IMR-90 (cell line): ENCODE data around the gene PLCL1. TPM values are rescaled to one million over a fixed set of nuclear protein-coding genes. Genes with fewer than 3 reads are reported as not detected.

ENCODE experiments used
- ATAC-seq: fragments of 200-7000 bp; cut with Tn5 transposase; 2 replicates; pipeline ENCODE4 v1.9.1; 2020; ENCODE audit warnings: low read depth, mild to moderate bottlenecking, moderate library complexity
- BruUV-seq: library from RNA; stranded (reverse); fragments of 400-500 nt; replicated peaks from 2 replicates; lab custom pipeline; 2021; lab: Mats Ljungman, UMichigan
- CTCF ChIA-PET: fragments of 300-600 bp; formaldehyde crosslinking; extraction: SDS; loops from one replicate; lab custom pipeline; 2021; ENCODE audit warnings: antibody characterized with exemption; lab: Yijun Ruan, JAX
- POLR2A ChIA-PET: fragments of 300-600 bp; sonication (Branson Sonifier 250); formaldehyde crosslinking; loops from one replicate; lab custom pipeline; 2022; ENCODE audit warnings: antibody characterized with exemption; ENCODE audit not compliant: unreplicated experiment; lab: Charles Lee
- DNase-seq: peaks from one replicate; pipeline ENCODE4 v3.0.0; 2013
- H2AFZ ChIP-seq: replicated peaks from 2 replicates; pipeline ENCODE3; 2013; ENCODE audit warnings: low read length, mild to moderate bottlenecking; ENCODE audit not compliant: poor library complexity
- H2AK5ac ChIP-seq: 2 replicates; pipeline ENCODE4 v1.6.1; 2013; ENCODE audit warnings: low read depth, low read length, inconsistent platforms
- H2AK9ac ChIP-seq: replicated peaks from 2 replicates; pipeline ENCODE3; 2013; ENCODE audit warnings: mild to moderate bottlenecking, low read depth, low read length, moderate library complexity; ENCODE audit not compliant: poor library complexity
- H2BK120ac ChIP-seq: 2 replicates; pipeline ENCODE4 v1.6.1; 2013; ENCODE audit warnings: low read depth, low read length, inconsistent platforms
- H2BK15ac ChIP-seq: 3 replicates; pipeline ENCODE4 v1.6.1; 2013; ENCODE audit warnings: low read depth, low read length, inconsistent platforms
- H2BK20ac ChIP-seq: 2 replicates; pipeline ENCODE4 v1.6.1; 2013; ENCODE audit warnings: low read depth, mild to moderate bottlenecking, inconsistent platforms, low read length, moderate library complexity
- H2BK5ac ChIP-seq: 2 replicates; pipeline ENCODE4 v1.6.1; 2013; ENCODE audit warnings: mild to moderate bottlenecking, low read depth, low read length, inconsistent platforms; ENCODE audit not compliant: poor library complexity, severe bottlenecking
- H3K14ac ChIP-seq: replicated peaks from 2 replicates; pipeline ENCODE4 v1.6.1; 2013; ENCODE audit warnings: low read depth, low read length, inconsistent platforms
- H3K18ac ChIP-seq: 2 replicates; pipeline ENCODE4 v1.6.1; 2013; ENCODE audit warnings: low read depth, low read length, control low read depth
- H3K23ac ChIP-seq: 2 replicates; pipeline ENCODE4 v1.6.1; 2013; ENCODE audit warnings: low read depth, low read length, inconsistent platforms
- H3K27ac ChIP-seq: 2 replicates; pipeline ENCODE4 v1.5.1; 2013; ENCODE audit warnings: mild to moderate bottlenecking, control low read depth, low read length; ENCODE audit not compliant: insufficient read depth
- H3K27me3 ChIP-seq: 2 replicates; pipeline ENCODE4 v1.6.1; 2013; ENCODE audit warnings: low read length; ENCODE audit not compliant: control insufficient read depth, insufficient read depth
- H3K36me3 ChIP-seq: 2 replicates; pipeline ENCODE4 v1.6.1; 2013; ENCODE audit warnings: low read length, mixed read lengths; ENCODE audit not compliant: control insufficient read depth, insufficient read depth
- H3K4ac ChIP-seq: 2 replicates; pipeline ENCODE4 v1.6.1; 2013; ENCODE audit warnings: low read depth, low read length, inconsistent platforms
- H3K4me1 ChIP-seq: 2 replicates; pipeline ENCODE4 v1.6.1; 2013; ENCODE audit warnings: low read length, mixed read lengths; ENCODE audit not compliant: control insufficient read depth, insufficient read depth
- H3K4me2 ChIP-seq: 2 replicates; pipeline ENCODE4 v1.6.1; 2013; ENCODE audit warnings: low read depth, mild to moderate bottlenecking, control low read depth, low read length, moderate library complexity
- H3K4me3 ChIP-seq: 2 replicates; pipeline ENCODE4 v1.5.1; 2013; ENCODE audit warnings: low read depth, mild to moderate bottlenecking, control low read depth, low read length, moderate library complexity; ENCODE audit not compliant: insufficient read depth
- H3K56ac ChIP-seq: 2 replicates; pipeline ENCODE4 v1.6.1; 2013; ENCODE audit warnings: low read length, inconsistent platforms; ENCODE audit not compliant: insufficient read depth; ENCODE audit errors: extremely low read depth
- H3K79me1 ChIP-seq, 2 experiments: 2 replicates each; pipeline ENCODE4 v1.6.1; 2013; ENCODE audit warnings: low read length in 2 of 2, inconsistent platforms in 1 of 2, low read depth in 1 of 2
- H3K9ac ChIP-seq: 2 replicates; pipeline ENCODE4 v1.6.1; 2013; ENCODE audit warnings: low read depth, low read length, control low read depth
- H3K9me1 ChIP-seq: 2 replicates; pipeline ENCODE4 v1.6.1; 2013; ENCODE audit warnings: low read length, inconsistent platforms; ENCODE audit not compliant: insufficient read depth
- H3K9me3 ChIP-seq: 2 replicates; pipeline ENCODE4 v1.6.1; 2013; ENCODE audit warnings: low read length; ENCODE audit not compliant: control insufficient read depth, insufficient read depth
- H4K20me1 ChIP-seq: 2 replicates; pipeline ENCODE4 v1.6.1; 2013; ENCODE audit warnings: low read length, inconsistent platforms; ENCODE audit not compliant: insufficient read depth
- H4K5ac ChIP-seq: 2 replicates; pipeline ENCODE4 v1.6.1; 2013; ENCODE audit warnings: mild to moderate bottlenecking, low read depth, low read length, control low read depth
- H4K8ac ChIP-seq, 2 experiments: 2 replicates each; pipeline ENCODE4 v1.6.1; 2013; ENCODE audit warnings: low read depth in 2 of 2, low read length in 2 of 2, control low read depth in 1 of 2, inconsistent platforms in 1 of 2
- H4K91ac ChIP-seq: 2 replicates; pipeline ENCODE4 v1.6.1; 2013; ENCODE audit warnings: low read depth, low read length, inconsistent platforms; ENCODE audit not compliant: insufficient read depth
- BHLHE40 ChIP-seq: fragments of 150-350 bp; IDR thresholded peaks from 2 replicates; pipeline ENCODE4 v1.6.1; 2016; ENCODE audit warnings: mild to moderate bottlenecking, low read depth, low read length
- CEBPB ChIP-seq: IDR thresholded peaks from 2 replicates; pipeline ENCODE4 v1.6.1; 2012; ENCODE audit warnings: low read depth, low read length, improper control_type of control experiment
- CHD1 ChIP-seq: IDR thresholded peaks from 2 replicates; pipeline ENCODE4 v1.6.1; 2012; ENCODE audit warnings: low read depth, low read length, improper control_type of control experiment
- CTCF ChIP-seq: conservative IDR thresholded peaks from 2 replicates; pipeline ENCODE4 v1.5.1; 2012; ENCODE audit warnings: mild to moderate bottlenecking, low read depth, low read length, improper control_type of control experiment
- ELK1 ChIP-seq: fragments of 150-350 bp; IDR thresholded peaks from 2 replicates; pipeline ENCODE4 v1.6.1; 2016; ENCODE audit warnings: low read depth, mild to moderate bottlenecking, low read length, moderate library complexity, borderline replicate concordance
- FOS ChIP-seq: fragments of 150-350 bp; IDR thresholded peaks from 2 replicates; pipeline ENCODE4 v1.6.1; 2016; ENCODE audit warnings: low read depth, low read length
- MAFK ChIP-seq: IDR thresholded peaks from 2 replicates; pipeline ENCODE4 v1.6.1; 2012; ENCODE audit warnings: low read depth, low read length, improper control_type of control experiment
- MAZ ChIP-seq: IDR thresholded peaks from 2 replicates; pipeline ENCODE4 v1.6.1; 2012; ENCODE audit warnings: low read depth, mild to moderate bottlenecking, low read length, improper control_type of control experiment, moderate library complexity, borderline replicate concordance
- MXI1 ChIP-seq: IDR thresholded peaks from 2 replicates; pipeline ENCODE4 v1.6.1; 2012; ENCODE audit warnings: low read depth, mild to moderate bottlenecking, low read length, moderate library complexity, borderline replicate concordance
- NFE2L2 ChIP-seq: fragments of 150-350 bp; IDR thresholded peaks from 2 replicates; pipeline ENCODE4 v1.6.1; 2016; ENCODE audit warnings: low read depth, mild to moderate bottlenecking, low read length
- POLR2A ChIP-seq: IDR thresholded peaks from 2 replicates; pipeline ENCODE4 v1.6.1; 2012; ENCODE audit warnings: mild to moderate bottlenecking, low read depth, low read length
- RAD21 ChIP-seq: IDR thresholded peaks from 2 replicates; pipeline ENCODE4 v1.6.1; 2012; ENCODE audit warnings: low read length, improper control_type of control experiment
- RCOR1 ChIP-seq: IDR thresholded peaks from 2 replicates; pipeline ENCODE4 v1.6.1; 2012; ENCODE audit warnings: mild to moderate bottlenecking, low read length, improper control_type of control experiment; ENCODE audit not compliant: insufficient replicate concordance
- RFX5 ChIP-seq: IDR thresholded peaks from 2 replicates; pipeline ENCODE4 v1.8.0; 2012; ENCODE audit warnings: low read depth, mild to moderate bottlenecking, low read length, moderate library complexity
- SMC3 ChIP-seq: fragments of 150-350 bp; IDR thresholded peaks from 2 replicates; pipeline ENCODE4 v1.6.1; 2016; ENCODE audit warnings: low read depth, mild to moderate bottlenecking, antibody characterized with exemption, low read length, moderate library complexity
- WGBS, 2 experiments: methylation state at CpG; one replicate each; pipeline versions ENCODE4 v1.1.5 to v1.1.7; 2013; ENCODE audit warnings: missing lambda C conversion rate in 2 of 2; ENCODE audit not compliant: insufficient read length in 1 of 2; ENCODE audit errors: extremely low coverage in 2 of 2; 5-methylcytosine and 5-hydroxymethylcytosine counted together
- dilution Hi-C: fragments of 300-500 bp; cut with HindIII; formaldehyde crosslinking; loops from one replicate; pipeline ENCODE4 v1.14.3; 2018; ENCODE audit warnings: low sequenced_read_pairs; ENCODE audit not compliant: unreplicated experiment
- in situ Hi-C: fragments of 300-500 bp; cut with MboI; formaldehyde crosslinking; loops from 3 replicates; pipeline ENCODE4 v1.14.3; 2019; ENCODE audit warnings: low sequenced_read_pairs, inconsistent platforms, mixed read lengths
- intact Hi-C: fragments of 100-400 bp; cut with micrococcal nuclease; formaldehyde crosslinking; loops from 2 replicates; pipeline ENCODE4 v1.10.0; 2022
- polyA plus RNA-seq, 3 experiments: library from polyadenylated mRNA; depleted of rRNA; stranded (reverse); fragments of >200 nt; gene quantifications; 2 replicates each; pipeline ENCODE4 v1.2.3, GENCODE V29; 2012; ENCODE audit warnings: low replicate concordance in 1 of 3
- total RNA-seq: library from RNA; depleted of rRNA; stranded (reverse); fragments of >200 nt; gene quantifications from 2 replicates; pipeline ENCODE4 v1.2.3, GENCODE V29; 2012
- TF ChIP-seq, protein P1 (sequence below): fragments of 150-350 bp; IDR thresholded peaks from 2 replicates; pipeline ENCODE4 v1.6.1; 2017; ENCODE audit warnings: mild to moderate bottlenecking, antibody characterized with exemption, low read length, low read depth

PLCL1 gene
- total and polyA plus RNA-seq, 2 of the 4 experiments (the other 2 are of a cell fraction) = 0.14 to 0.18 TPM

DNA sequence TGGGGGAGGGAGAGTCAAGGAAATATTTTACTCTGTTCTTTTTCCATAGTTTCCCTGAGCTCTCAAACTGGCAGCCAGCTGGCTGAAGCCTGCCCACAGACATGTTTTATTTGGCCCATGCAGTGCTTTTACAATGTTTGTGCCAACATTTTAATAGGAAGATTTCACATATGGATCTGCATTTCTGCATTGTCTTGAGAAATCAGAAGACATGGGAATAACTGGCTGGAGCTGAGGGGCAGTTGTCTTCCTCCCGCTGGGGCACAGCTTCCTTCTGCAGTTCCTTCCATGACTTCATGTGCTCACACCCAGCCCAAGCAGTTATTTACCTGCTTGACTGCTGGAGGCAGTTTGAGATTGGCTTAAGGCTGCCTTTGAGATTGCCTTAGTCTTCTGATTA is 74.4 kb downstream of the PLCL1 start:
- Histone ChIP-seq H2BK5ac (no peak overlapping the region), H3K27ac (no peak overlapping the region), H4K91ac (no peak overlapping the region), H3K4ac (no peak overlapping the region), H2AK9ac (no peak overlapping the region), H3K18ac (no peak overlapping the region), H2BK15ac (no peak overlapping the region), H3K23ac (no peak overlapping the region), H3K4me2 (no peak overlapping the region), H3K79me1 (no peaks in the 10 kb centered on the region), H3K27me3 (no peaks in the 10 kb centered on the region), H3K9me3 (no peaks in the 10 kb centered on the region), H3K56ac (no peak overlapping the region), H3K4me1 (no peaks in the 10 kb centered on the region), H2AK5ac (no peak overlapping the region), H3K36me3 (no peaks in the 10 kb centered on the region), H2AFZ (no peak overlapping the region), H2BK120ac (no peak overlapping the region), H3K9ac (no peak overlapping the region), H4K8ac (no peak overlapping the region), H3K14ac (no peak overlapping the region), H2BK20ac (no peak overlapping the region), H4K5ac (no peak overlapping the region), H4K20me1 (no peaks in the 10 kb centered on the region), H3K4me3 (no peak overlapping the region), H3K9me1 (no peaks in the 10 kb centered on the region)
- TF ChIP-seq CEBPB (no peak), RFX5 (no peak), ELK1 (no peak), FOS (no peak), POLR2A (no peak), MXI1 (no peak), RAD21 (no peak), NFE2L2 (no peak), RCOR1 (no peak), MAZ (no peak), MAFK (no peak), CTCF (no peak), CHD1 (no peak), SMC3 (no peak), BHLHE40 (no peak)
- TF ChIP-seq, protein P1, sequence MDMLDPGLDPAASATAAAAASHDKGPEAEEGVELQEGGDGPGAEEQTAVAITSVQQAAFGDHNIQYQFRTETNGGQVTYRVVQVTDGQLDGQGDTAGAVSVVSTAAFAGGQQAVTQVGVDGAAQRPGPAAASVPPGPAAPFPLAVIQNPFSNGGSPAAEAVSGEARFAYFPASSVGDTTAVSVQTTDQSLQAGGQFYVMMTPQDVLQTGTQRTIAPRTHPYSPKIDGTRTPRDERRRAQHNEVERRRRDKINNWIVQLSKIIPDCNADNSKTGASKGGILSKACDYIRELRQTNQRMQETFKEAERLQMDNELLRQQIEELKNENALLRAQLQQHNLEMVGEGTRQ = no peak
- in situ Hi-C loops = no loop called here
- dilution Hi-C loops = no loop called here
- ChIA-PET CTCF (no interaction called here), POLR2A (no interaction called here)
- no peak for DNase-seq
- no CpG with 5 or more reads among the region's 1 CpG for WGBS, 2 experiments
- ATAC-seq = no peak
- intact Hi-C loops = no loop called here
- BruUV-seq = no TSS peak
